Measurements from ENCODE around the gene UPB1.

The UPB1 gene

GRCh38 chr22:24503137-24503842 lies 8.2 kb downstream of the UPB1 start:
- H3F3A ChIP-seq (ENCODE audit: control insufficient read depth, insufficient read depth): peaks cover 8% of the 10 kb centered on the region; the same call in 1 of the 2 replicates
- no peak overlapping the region for H3K4me3 ChIP-seq (ENCODE audit: low read length)
- no peaks in the 10 kb centered on the region for H3K36me3 ChIP-seq (ENCODE audit: control insufficient read depth, low read length)
- H3K9me3 ChIP-seq (ENCODE audit: control insufficient read depth, insufficient read depth, low read length): no peaks in the 10 kb centered on the region
- H3K27me3 ChIP-seq (ENCODE audit: control insufficient read depth, low read length): no peaks in the 10 kb centered on the region
- H4K20me1 ChIP-seq (ENCODE audit: control insufficient read depth, insufficient read depth, low read depth, low read length): no peaks in the 10 kb centered on the region
- no peak for TF ChIP-seq EZH2phosphoT487 (IDR thresholded peaks at IDR 0.05; ENCODE audit: borderline replicate concordance, low read length)
- TF ChIP-seq CTCF (IDR thresholded peaks at IDR 0.05; ENCODE audit: low read depth, low read length, poor library complexity, severe bottlenecking): peak; percentile 87
- H3K79me2 ChIP-seq (ENCODE audit: control insufficient read depth, low read length): no peaks in the 10 kb centered on the region
- H3K4me1 ChIP-seq (ENCODE audit: control insufficient read depth, low read length): peaks cover 27% of the 10 kb centered on the region
- no peaks in the 10 kb centered on the region for H3K9me2 ChIP-seq (replicated peaks; ENCODE audit: control insufficient read depth, low read length)
- no peak overlapping the region for H3K4me2 ChIP-seq (ENCODE audit: low read length)
- no peak overlapping the region for H3K27ac ChIP-seq (ENCODE audit: low read depth, low read length)

GRCh38 chr22:24503843-24504338 lies 8.8 kb downstream of the UPB1 start:
- Histone ChIP-seq H4K20me1 (ENCODE audit: control insufficient read depth, insufficient read depth, low read depth, low read length) (no peaks in the 10 kb centered on the region), H3F3A (ENCODE audit: control insufficient read depth, insufficient read depth) (peaks cover 8% of the 10 kb centered on the region; the same call in 1 of the 2 replicates), H3K27ac (ENCODE audit: low read depth, low read length) (no peak overlapping the region), H3K4me1 (ENCODE audit: control insufficient read depth, low read length) (peaks cover 27% of the 10 kb centered on the region), H3K9me3 (ENCODE audit: control insufficient read depth, insufficient read depth, low read length) (no peaks in the 10 kb centered on the region), H3K9me2 (replicated peaks; ENCODE audit: control insufficient read depth, low read length) (no peaks in the 10 kb centered on the region), H3K4me2 (ENCODE audit: low read length) (no peak overlapping the region), H3K4me3 (ENCODE audit: low read length) (no peak overlapping the region), H3K79me2 (ENCODE audit: control insufficient read depth, low read length) (no peaks in the 10 kb centered on the region), H3K27me3 (ENCODE audit: control insufficient read depth, low read length) (no peaks in the 10 kb centered on the region), H3K36me3 (ENCODE audit: control insufficient read depth, low read length) (no peaks in the 10 kb centered on the region)
- TF ChIP-seq EZH2phosphoT487 (IDR thresholded peaks at IDR 0.05; ENCODE audit: borderline replicate concordance, low read length): no peak
- no peak for TF ChIP-seq CTCF (IDR thresholded peaks at IDR 0.05; ENCODE audit: low read depth, low read length, poor library complexity, severe bottlenecking)

- no peaks in the 10 kb centered on the region for H3K36me3 ChIP-seq (ENCODE audit: control insufficient read depth, low read length)
- no peak overlapping the region for H3K4me3 ChIP-seq (ENCODE audit: low read length)
- H3K4me1 ChIP-seq (ENCODE audit: control insufficient read depth, low read length): peaks cover 27% of the 10 kb centered on the region
- H4K20me1 ChIP-seq (ENCODE audit: control insufficient read depth, insufficient read depth, low read depth, low read length): no peaks in the 10 kb centered on the region
- H3F3A ChIP-seq (ENCODE audit: control insufficient read depth, insufficient read depth): peaks cover 8% of the 10 kb centered on the region; the same call in 1 of the 2 replicates
- no peaks in the 10 kb centered on the region for H3K27me3 ChIP-seq (ENCODE audit: control insufficient read depth, low read length)
- H3K4me2 ChIP-seq (ENCODE audit: low read length): no peak overlapping the region
- H3K27ac ChIP-seq (ENCODE audit: low read depth, low read length): no peak overlapping the region
- no peak for TF ChIP-seq EZH2phosphoT487 (IDR thresholded peaks at IDR 0.05; ENCODE audit: borderline replicate concordance, low read length)
- no peak for TF ChIP-seq CTCF (IDR thresholded peaks at IDR 0.05; ENCODE audit: low read depth, low read length, poor library complexity, severe bottlenecking)
- H3K9me2 ChIP-seq (replicated peaks; ENCODE audit: control insufficient read depth, low read length): no peaks in the 10 kb centered on the region
- no peaks in the 10 kb centered on the region for H3K79me2 ChIP-seq (ENCODE audit: control insufficient read depth, low read length)
- no peaks in the 10 kb centered on the region for H3K9me3 ChIP-seq (ENCODE audit: control insufficient read depth, insufficient read depth, low read length)
Observed at GRCh38 chr22:24504540-24504939, 9.4 kb downstream of the UPB1 start.

Data from DOHH2 (cell line).